ENCODE measurements around the gene CLPTM1.

GRCh38 chr19:44972802-44973201 lies 17.6 kb downstream of the CLPTM1 start:
- TF ChIP-seq CTCF (IDR thresholded peaks at IDR 0.05) (no peak), POLR2A (IDR thresholded peaks at IDR 0.05) (no peak)

Measured in ovary (tissue), 3 donors.